Panc1 (cell line): ENCODE data around the gene GLCCI1. TPM values are rescaled to one million over a fixed set of nuclear protein-coding genes. Genes with fewer than 3 reads are reported as not detected.

ENCODE experiments used
- ATAC-seq: fragments of 200-7000 bp; cut with Tn5 transposase; 2 replicates; pipeline ENCODE4 v1.9.1; 2020; ENCODE audit warnings: mild to moderate bottlenecking, moderate library complexity
- BruUV-seq: library from RNA; stranded (reverse); fragments of 400-500 nt; replicated peaks from 2 replicates; lab custom pipeline; 2021; lab: Mats Ljungman, UMichigan
- CTCF ChIA-PET: fragments of 300-600 bp; sonication (Branson Sonifier 250); formaldehyde crosslinking; loops from one replicate; lab custom pipeline; 2022; ENCODE audit warnings: antibody characterized with exemption; lab: Charles Lee
- POLR2A ChIA-PET: fragments of 300-600 bp; sonication (Branson Sonifier 250); formaldehyde crosslinking; loops from one replicate; lab custom pipeline; 2022; ENCODE audit warnings: antibody characterized with exemption; lab: Charles Lee
- DNase-seq: peaks from one replicate; pipeline ENCODE4 v3.0.0-alpha.2; 2010; ENCODE audit warnings: low read depth, low spot score
- H3K27ac ChIP-seq: 2 replicates; pipeline ENCODE4 v1.5.1; 2011; ENCODE audit warnings: mild to moderate bottlenecking, low read length, inconsistent platforms
- H3K27me3 ChIP-seq: fragments of 200-500 bp; sonication (Bioruptor generic); 2 replicates; pipeline ENCODE4 v1.6.0; 2014; ENCODE audit warnings: low read length, inconsistent platforms; ENCODE audit not compliant: control insufficient read depth, insufficient read depth
- H3K36me3 ChIP-seq: fragments of 200-500 bp; sonication (Bioruptor generic); 2 replicates; pipeline ENCODE4 v1.5.1; 2014; ENCODE audit warnings: inconsistent platforms, mild to moderate bottlenecking, low read length, moderate library complexity; ENCODE audit not compliant: control insufficient read depth, insufficient read depth
- H3K4me1 ChIP-seq: 2 replicates; pipeline ENCODE4 v1.5.1; 2011; ENCODE audit warnings: inconsistent platforms, mild to moderate bottlenecking, low read length, moderate library complexity; ENCODE audit not compliant: control insufficient read depth, insufficient read depth
- H3K4me3 ChIP-seq, 2 experiments: 2 replicates each; pipeline ENCODE4 v1.5.1; 2011 to 2012; ENCODE audit warnings: low read depth in 2 of 2, low read length in 2 of 2, mild to moderate bottlenecking in 2 of 2, inconsistent platforms in 1 of 2, moderate library complexity in 1 of 2
- H3K9me3 ChIP-seq: fragments of 200-500 bp; sonication (Bioruptor generic); 2 replicates; pipeline ENCODE4 v1.5.1; 2014; ENCODE audit warnings: low read depth, mild to moderate bottlenecking, inconsistent platforms, low read length, moderate library complexity; ENCODE audit not compliant: control insufficient read depth, insufficient read depth
- CTCF ChIP-seq: fragments of 450-650 bp; IDR thresholded peaks from 2 replicates; pipeline ENCODE4 v1.5.1; 2017; ENCODE audit warnings: mild to moderate bottlenecking
- POLR2AphosphoS5 ChIP-seq: IDR thresholded peaks from 2 replicates; pipeline ENCODE4 v1.6.1; 2012; ENCODE audit warnings: mild to moderate bottlenecking, low read depth, low read length, moderate library complexity
- REST ChIP-seq, 2 experiments: IDR thresholded peaks; 2 replicates each; pipeline ENCODE4 v1.6.1; 2011 to 2012; ENCODE audit warnings: low read depth in 2 of 2, control low read depth in 1 of 2, low read length in 1 of 2, mild to moderate bottlenecking in 1 of 2, moderate library complexity in 1 of 2; ENCODE audit not compliant: insufficient read depth in 1 of 2
- SIN3A ChIP-seq: IDR thresholded peaks from 2 replicates; pipeline ENCODE4 v1.6.1; 2012; ENCODE audit warnings: low read depth, mild to moderate bottlenecking, low read length, moderate library complexity, borderline replicate concordance; ENCODE audit not compliant: insufficient read depth
- TCF7L2 ChIP-seq: IDR thresholded peaks from 2 replicates; pipeline ENCODE4 v1.6.1; 2011; ENCODE audit warnings: mild to moderate bottlenecking, low read depth, low read length, inconsistent platforms
- in situ Hi-C: cut with HindIII; loops from 2 replicates; pipeline ENCODE4 v1.10.0; 2016; ENCODE audit warnings: low sequenced_read_pairs, low pct_unique_long_range_greater_than_20kb
- intact Hi-C: fragments of 100-400 bp; cut with micrococcal nuclease; formaldehyde crosslinking; loops from one replicate; pipeline ENCODE4 v1.10.0; 2022; ENCODE audit not compliant: unreplicated experiment
- total RNA-seq: library from RNA; stranded (reverse); gene quantifications from one replicate; pipeline ENCODE4 v1.2.1, GENCODE V29; 2021; ENCODE audit not compliant: unreplicated experiment

The GLCCI1 gene
- total RNA-seq, 1 experiment from 2014 or later: 36.4 TPM

DNA sequence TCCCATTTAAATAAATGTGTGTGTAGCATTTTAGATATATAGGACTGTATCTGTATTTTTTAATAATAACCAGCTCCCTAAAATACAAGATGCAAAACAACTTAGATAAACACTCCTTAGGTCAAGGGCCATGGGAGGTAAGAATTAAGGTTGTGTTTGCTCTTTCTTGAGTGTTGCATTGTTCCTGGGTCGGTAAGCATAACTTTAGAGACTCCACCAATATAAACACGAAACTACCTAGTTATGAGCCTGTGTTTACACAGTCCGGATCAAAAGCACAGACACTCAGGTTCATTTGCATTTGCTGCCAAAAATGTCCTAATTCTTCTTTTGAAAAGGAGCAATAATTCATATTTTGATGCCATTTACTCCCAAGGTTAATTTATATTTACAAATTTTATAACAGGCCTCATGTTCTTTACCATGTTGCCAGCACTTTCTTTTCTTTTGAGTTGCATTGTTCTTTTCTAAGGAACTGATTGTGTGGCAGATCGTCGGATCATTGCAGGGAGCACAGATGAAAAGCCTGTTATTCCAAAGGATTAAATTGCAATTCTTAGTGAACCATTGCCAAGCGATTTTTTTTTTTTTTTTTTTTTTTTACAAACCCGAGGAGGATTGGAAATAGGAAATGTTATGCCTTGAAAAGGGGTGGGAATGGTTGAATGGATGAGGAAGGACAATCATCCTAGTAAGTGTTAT, 45.8 kb upstream of the GLCCI1 start:
- H3K36me3 ChIP-seq: no peaks in the 10 kb centered on the region
- no peaks in the 10 kb centered on the region for H3K4me1 ChIP-seq
- no peak overlapping the region for H3K27ac ChIP-seq
- ATAC-seq (no peak), DNase-seq (no peak)
- no TSS peak for BruUV-seq
- no peaks in the 10 kb centered on the region for H3K9me3 ChIP-seq
- H3K4me3 ChIP-seq: no peak overlapping the region
- no peaks in the 10 kb centered on the region for H3K27me3 ChIP-seq
- ChIA-PET POLR2A (no interaction called here), CTCF (no interaction called here)
- intact Hi-C loops (no loop called here), in situ Hi-C loops (no loop called here)
- TF ChIP-seq TCF7L2 (no peak), REST (IDR thresholded peaks at IDR 0.05; ENCODE audit: insufficient read depth in 1 of 2, low read depth in 2 of 2, low read length in 1 of 2) (no peak), CTCF (no peak), POLR2AphosphoS5 (no peak)

GRCh38 chr7:7923818-7924217, 44.8 kb upstream of the GLCCI1 start:
- Histone ChIP-seq H3K27ac (no peak overlapping the region), H3K4me3 (no peak overlapping the region), H3K4me1 (no peaks in the 10 kb centered on the region), H3K9me3 (no peaks in the 10 kb centered on the region), H3K27me3 (no peaks in the 10 kb centered on the region), H3K36me3 (no peaks in the 10 kb centered on the region)
- no TSS peak for BruUV-seq
- no peak for ATAC-seq
- CTCF ChIA-PET: no interaction called here
- no peak for DNase-seq
- TF ChIP-seq TCF7L2: no peak
- TF ChIP-seq POLR2AphosphoS5: no peak
- TF ChIP-seq SIN3A: no peak
- no peak for TF ChIP-seq CTCF
- no peak for TF ChIP-seq REST (IDR thresholded peaks at IDR 0.05; ENCODE audit: insufficient read depth in 1 of 2, low read depth in 2 of 2, low read length in 1 of 2)
- in situ Hi-C loops (no loop called here), intact Hi-C loops (no loop called here)
- POLR2A ChIA-PET: no interaction called here
